GM19099 (cell line): ENCODE measurements around the gene TMEM9.

Experiments
- POLR2A ChIP-seq: IDR thresholded peaks from 3 replicates; pipeline ENCODE4 v1.6.1; 2011; ENCODE audit warnings: low read depth; ENCODE audit not compliant: insufficient read length; ENCODE audit errors: extremely low read depth

Gene TMEM9

DNA sequence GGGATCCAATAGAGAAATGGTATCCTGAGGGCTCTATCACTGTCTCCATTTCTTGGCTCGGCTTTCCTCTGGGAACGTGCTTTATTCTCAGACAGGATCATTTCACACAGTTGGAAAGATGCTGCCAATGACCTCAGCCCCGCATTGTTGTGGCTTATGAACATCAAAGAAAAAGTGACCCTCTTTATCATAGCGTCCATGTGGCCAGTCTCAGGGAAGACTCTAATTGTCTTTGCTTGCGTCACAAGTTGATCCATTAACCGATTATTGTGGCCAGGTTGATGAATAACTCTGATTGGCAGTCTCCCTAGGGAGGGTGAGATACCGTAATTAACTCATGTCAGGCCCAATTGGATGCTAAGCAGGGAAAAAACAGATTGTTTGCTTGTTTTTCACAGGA lies 10.4 kb upstream of the TMEM9 start:
- TF ChIP-seq POLR2A: no peak

DNA sequence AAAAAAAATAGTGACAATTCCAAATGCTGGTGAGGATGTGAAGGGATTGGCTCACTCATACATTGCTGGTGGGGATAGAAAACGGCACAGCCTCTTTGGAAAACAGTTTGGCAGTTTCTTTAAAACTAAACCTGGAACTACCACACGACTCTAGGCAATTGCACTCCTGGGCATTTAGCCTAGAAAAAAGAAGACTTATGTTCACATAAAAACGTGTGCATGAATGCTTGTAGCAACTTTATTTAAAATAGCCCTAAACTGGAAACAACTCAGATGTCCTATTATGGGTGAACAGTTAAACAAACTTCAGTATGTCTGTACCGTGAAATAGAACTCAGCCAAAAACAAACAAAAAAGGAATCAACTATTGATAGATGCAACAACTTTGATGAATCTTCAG lies 9.4 kb upstream of the TMEM9 start:
- no peak for TF ChIP-seq POLR2A

DNA sequence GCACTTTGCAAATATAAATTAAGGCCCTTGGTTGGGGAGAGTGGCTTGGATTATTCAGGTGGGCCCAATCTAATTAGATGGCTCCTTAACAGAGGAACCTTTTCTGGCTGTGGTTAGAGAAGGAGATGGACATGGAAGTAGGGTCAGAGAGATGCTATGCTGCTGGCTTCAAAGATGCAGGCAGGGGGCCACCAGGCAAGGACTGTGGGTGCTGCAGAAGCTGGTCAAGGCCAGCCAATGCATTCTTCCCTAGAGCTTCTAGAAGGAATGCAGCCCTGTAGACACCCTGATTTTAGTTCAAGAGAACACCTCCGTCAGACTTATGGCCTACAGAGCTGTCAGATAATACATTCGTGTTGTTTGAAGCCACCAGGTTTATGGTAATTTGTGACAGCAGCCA lies 3.7 kb upstream of the TMEM9 start:
- TF ChIP-seq POLR2A: no peak

DNA sequence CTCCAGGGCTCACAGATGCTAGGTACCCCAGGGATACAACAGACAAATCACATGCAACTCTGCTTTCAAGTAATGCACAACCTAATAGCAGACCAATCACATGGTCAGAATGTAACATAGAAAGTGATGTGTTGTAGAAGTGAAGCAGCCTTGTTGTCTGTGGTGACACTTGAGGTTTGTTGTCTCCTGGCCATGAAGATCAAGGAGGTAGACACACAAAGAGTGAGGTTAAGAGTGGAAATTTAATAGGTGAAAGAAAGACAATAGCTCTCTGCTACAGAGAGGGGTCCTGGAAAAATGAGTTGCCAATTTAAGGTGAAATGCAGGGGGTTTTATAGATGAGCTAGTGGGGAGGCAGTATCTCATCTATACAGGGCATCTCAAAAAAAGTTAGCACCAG lies 2.5 kb upstream of the TMEM9 start:
- no peak for TF ChIP-seq POLR2A

DNA sequence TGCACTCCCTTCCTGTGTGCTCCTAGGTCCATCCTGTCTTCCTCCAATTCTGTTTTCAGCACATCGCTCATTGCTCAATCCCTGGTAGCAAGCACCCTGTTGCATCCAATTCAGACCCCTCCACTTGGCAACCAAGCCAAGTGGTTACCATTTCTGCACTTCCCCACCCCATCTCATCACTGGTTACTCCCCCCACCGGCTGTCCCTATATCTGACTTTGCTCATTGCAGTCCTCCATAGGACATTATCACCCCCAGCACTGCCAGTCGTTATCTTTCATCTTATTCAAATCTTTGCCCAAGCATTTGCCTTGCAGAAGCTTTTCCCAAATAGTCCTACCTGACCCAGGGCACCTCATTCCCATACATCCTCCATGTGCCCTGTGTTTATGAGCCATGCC lies 2.1 kb upstream of the TMEM9 start:
- no peak for TF ChIP-seq POLR2A

- TF ChIP-seq POLR2A: no peak
These were observed 1.1 kb upstream of the TMEM9 start for GRCh38 chr1:201155354-201155753.

DNA sequence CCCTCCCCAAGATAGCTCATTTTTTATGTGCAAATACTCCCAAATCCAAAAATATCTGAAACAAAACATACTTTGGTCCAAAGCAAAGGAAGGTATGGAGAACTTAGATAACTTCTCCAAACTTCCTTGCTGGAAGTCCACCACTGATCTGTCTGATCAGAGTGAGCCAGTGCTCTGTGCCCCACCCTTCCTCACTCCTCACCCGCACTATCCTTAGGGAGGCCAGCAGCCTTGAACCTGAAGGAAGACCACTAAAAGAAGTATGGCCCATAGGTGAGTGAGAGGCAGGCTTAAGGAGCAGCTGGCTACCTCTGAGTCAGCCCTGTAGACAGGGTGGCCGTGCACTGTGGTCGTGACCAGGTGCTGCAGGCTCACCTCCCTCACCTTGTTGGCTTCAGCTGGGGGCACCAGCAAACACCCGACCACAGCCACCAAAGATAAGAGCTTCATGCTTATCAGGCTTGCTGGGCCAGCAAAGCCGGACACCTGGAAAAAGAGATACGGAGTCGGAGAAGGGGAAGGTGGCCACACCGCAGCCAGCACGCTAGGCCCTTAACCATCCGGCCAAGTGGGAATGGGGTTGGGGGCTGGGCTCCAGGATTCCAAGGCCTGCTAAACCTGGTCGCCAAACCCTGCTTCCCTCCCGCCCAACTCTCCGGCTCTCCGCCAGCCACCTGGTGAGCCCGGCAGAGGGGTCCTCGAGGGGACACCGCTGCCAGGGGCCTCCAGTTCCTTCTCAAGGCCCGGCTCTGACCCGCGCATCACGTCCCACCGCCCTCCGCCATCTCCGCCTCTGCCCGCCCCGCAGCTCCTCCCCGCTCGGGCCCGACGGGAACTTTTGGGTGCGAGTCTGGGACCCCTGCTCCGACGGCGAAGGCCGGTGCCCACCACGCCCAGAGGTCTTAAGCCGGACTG lies 543 bp downstream of the TMEM9 start:
- peak; percentile 14 for TF ChIP-seq POLR2A

- no peak for TF ChIP-seq POLR2A
These were observed 4.9 kb downstream of the TMEM9 start for GRCh38 chr1:201149400-201149799.

- TF ChIP-seq POLR2A: no peak
These were observed 6.8 kb downstream of the TMEM9 start for GRCh38 chr1:201147396-201148015.

GRCh38 chr1:201146626-201147390 lies 7.5 kb downstream of the TMEM9 start:
- no peak for TF ChIP-seq POLR2A

DNA sequence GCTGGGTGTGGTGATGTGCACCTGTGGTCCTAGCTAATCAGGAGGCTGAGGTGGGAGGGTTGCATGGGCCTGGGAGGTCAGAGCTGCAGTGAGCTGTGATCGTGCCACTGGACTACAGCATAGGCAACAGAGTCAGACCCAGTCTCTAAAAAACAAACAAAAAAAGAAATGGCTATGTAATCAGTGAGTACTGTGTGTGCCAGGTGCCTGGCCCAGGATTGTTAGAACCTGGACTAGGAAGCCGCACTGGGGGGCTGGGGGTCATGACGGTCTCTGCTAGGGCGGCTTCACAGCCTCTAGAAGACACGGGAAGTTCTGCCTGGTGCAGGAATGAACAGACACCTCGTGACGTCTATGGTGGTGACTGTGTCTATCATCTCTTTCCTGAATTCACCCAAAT lies 8.5 kb downstream of the TMEM9 start:
- TF ChIP-seq POLR2A: no peak

- no peak for TF ChIP-seq POLR2A
These were observed 9.1 kb downstream of the TMEM9 start for GRCh38 chr1:201145132-201145531.

GRCh38 chr1:201144701-201145100 lies 9.6 kb downstream of the TMEM9 start:
- no peak for TF ChIP-seq POLR2A

DNA sequence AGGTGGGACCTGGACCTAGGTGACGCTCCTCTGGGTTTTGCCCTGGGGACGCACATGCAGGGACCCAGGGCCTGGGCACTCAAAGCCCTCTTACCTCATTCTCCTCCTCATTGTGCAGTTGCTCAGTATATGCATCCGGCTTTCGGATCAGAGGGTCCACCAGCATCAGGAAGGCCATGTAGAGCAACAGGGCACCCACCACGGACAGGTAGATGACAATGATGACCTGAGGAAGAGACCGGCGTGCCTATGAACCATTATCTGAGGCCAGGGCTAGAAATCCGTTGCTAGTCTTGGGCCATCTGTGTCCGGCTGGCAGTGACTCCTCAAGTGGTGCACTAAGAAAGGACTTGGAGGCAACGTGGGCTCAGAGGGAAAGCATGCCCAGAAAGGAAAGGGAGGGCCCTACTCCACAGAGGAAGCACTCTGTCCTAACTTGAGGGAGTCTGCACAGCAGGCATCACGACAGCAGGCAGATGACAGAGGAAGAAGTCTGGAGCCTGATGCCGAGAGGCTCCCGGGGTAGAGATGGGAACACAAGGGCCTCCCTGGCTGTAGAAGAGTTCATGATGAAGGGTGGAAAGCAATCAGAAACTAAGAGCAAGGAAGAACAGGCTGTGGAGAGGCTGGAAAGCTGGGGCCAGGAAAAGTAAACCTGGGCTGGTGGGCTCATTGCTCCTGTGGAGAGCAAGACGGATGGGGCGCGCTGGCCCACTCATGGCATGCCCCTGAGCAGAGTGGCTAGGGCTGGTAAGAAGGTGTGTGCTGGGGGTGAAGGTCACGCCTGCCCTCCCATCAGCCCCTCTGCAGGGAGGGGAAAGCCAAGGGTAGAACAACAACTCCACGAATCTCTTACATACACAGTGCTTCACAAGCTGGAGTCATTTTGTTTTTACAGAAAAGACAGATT lies 10.3 kb downstream of the TMEM9 start:
- TF ChIP-seq POLR2A: no peak
